GM18519 (cell line): ENCODE results near the gene MAP1S.

ENCODE experiments used
- ATAC-seq: cut with Tn5 transposase; IDR thresholded peaks from one replicate; pipeline ENCODE4 v1.9.1; 2021; ENCODE audit warnings: mild to moderate bottlenecking, moderate library complexity; ENCODE audit not compliant: unreplicated experiment, low FRiP score

Gene MAP1S, protein sequence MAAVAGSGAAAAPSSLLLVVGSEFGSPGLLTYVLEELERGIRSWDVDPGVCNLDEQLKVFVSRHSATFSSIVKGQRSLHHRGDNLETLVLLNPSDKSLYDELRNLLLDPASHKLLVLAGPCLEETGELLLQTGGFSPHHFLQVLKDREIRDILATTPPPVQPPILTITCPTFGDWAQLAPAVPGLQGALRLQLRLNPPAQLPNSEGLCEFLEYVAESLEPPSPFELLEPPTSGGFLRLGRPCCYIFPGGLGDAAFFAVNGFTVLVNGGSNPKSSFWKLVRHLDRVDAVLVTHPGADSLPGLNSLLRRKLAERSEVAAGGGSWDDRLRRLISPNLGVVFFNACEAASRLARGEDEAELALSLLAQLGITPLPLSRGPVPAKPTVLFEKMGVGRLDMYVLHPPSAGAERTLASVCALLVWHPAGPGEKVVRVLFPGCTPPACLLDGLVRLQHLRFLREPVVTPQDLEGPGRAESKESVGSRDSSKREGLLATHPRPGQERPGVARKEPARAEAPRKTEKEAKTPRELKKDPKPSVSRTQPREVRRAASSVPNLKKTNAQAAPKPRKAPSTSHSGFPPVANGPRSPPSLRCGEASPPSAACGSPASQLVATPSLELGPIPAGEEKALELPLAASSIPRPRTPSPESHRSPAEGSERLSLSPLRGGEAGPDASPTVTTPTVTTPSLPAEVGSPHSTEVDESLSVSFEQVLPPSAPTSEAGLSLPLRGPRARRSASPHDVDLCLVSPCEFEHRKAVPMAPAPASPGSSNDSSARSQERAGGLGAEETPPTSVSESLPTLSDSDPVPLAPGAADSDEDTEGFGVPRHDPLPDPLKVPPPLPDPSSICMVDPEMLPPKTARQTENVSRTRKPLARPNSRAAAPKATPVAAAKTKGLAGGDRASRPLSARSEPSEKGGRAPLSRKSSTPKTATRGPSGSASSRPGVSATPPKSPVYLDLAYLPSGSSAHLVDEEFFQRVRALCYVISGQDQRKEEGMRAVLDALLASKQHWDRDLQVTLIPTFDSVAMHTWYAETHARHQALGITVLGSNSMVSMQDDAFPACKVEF

DNA sequence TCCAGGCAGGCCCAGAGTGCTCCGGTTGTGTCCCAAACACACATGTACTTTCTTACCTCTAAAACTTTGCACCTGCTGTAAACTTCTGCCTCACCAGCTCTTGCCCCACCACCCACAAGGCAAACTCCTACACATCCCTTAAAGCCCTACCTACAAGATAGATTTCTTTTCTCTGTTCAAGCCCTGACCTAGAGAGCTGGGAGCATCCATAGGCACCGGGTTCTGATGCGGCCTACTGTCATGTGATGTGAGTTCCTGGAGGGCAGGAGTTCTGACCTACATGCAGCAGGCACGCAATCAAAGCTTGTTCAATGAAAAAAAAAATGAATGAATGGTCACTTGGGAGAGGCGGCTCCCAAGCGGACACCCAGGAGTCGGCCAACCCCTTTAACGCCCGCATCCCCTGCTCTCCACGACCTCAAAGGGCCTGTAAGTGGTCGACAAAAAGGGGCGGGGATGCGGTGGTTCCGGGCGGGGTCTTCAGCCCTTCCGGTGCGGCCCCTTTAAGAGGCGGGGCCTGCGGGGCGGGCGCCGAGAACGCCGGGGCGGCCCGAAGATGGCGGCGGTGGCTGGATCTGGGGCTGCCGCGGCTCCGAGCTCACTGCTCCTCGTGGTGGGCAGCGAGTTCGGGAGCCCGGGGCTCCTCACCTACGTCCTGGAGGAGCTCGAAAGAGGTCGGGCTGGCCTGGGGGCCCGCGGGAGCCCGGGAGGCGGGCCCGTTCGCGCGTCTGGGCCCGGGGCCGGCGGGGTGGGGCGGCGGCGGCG lies at the start of gene MAP1S:
Gene MAP1S (plus strand): TSS at position 534 of the 765 bp plus-strand sequence. CDS start 23 bp downstream, at position 557.
- no peak for ATAC-seq

DNA sequence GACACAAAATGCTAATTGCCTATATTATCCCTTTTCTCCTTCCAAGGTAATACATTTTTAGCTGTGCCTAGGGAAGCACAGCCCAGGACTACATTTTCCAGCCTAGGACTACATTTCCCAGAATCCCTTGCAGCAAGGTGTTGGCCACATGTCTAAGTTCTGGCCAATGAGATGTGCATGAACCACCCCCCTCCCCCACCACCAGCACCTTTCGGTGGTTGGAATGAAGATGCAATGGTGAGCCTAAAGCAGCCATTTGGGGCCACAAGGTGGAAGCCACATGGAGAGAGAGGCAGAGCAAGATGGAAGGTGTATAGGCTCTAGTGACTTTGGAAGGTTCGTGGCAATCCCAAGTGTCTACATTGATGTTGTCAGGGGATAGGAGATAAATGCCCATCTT lies 47.4 kb upstream of the MAP1S start:
- ATAC-seq = no peak

- no peak for ATAC-seq
Observed at GRCh38 chr19:17673937-17674799, 45.1 kb upstream of the MAP1S start.

DNA sequence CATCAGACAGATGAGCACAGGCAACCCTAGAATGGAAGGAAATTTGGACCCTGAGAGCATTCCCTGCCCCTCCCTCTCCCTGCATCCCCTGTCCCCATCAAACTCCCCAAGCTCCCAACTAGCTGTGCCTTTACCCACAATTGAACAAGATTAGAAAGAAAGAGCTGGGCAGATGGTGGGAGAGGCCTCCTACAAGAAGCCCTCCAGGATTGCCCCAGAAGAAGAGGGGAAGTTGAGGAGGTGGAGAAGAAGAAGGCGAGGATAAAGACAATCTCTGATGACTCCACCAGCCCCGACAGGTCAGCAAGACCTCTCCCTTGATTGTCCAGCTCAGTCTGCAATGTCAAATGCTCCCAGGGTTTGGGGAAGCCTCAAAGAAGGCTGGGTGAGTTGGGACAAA lies 43.0 kb upstream of the MAP1S start:
- ATAC-seq = no peak

DNA sequence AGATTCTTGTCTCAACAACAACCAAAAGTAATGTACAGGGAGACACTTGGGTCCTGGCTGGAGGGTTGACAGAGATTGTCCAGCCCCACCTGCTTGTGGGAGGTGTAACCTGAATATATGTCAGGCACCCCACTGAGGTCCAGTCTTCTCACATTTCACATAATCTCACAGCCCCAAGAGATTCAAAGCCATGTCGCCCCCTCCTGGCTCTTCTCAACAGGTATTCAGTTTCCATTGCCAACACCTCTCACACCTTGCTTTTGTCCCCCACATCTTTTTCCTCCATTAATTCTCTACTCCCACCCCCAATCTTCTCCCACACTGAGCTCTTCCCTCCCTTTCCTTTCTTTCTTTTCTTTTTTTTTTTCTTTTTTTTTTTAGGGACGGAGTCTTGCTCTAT lies 42.3 kb upstream of the MAP1S start:
- no peak for ATAC-seq

DNA sequence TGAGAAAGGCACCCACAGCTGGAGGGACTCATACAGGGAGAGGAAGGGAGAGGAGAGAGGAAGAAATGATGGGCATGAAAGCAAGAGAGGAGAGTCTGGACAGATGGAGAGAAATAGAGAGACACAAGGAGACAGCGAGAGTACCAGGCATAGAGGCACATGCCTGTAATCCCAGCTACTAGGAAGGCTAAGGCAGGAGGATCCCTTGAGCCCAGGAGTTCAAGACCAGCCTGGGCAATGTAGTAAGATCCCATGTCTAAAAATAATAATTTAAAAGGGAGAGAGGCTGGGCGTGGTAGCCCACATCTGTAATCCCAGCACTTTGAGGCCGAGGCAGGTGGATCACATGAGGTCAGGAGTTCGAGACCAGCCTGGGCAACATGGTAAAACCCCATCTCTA lies 40.4 kb upstream of the MAP1S start:
- no peak for ATAC-seq

GRCh38 chr19:17679526-17680229 lies 39.6 kb upstream of the MAP1S start:
- no peak for ATAC-seq

- no peak for ATAC-seq
Observed at GRCh38 chr19:17680230-17680722, 39.0 kb upstream of the MAP1S start.

- no peak for ATAC-seq
Observed at GRCh38 chr19:17681505-17682125, 37.7 kb upstream of the MAP1S start.

DNA sequence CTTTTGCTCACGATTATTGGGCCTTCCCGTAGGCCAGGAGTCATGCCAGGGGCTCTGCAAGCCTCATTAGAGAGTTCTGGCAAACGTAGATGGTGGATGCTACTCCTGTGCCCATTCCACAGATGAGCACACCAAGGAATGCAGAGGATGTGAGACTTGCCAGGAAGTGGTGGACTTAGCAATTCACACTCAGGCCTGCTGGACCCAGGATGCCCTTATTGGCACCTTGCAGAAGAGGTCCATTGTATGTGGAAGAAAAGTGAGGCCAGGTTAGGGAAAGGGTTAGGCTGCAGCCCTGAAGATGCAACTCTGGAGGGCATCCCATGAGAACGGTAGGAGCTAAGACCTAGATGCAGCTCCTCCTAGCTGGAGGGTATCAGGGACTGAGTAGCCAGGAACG lies 37.0 kb upstream of the MAP1S start:
- ATAC-seq = no peak

- no peak for ATAC-seq
Observed at GRCh38 chr19:17683078-17683477, 36.2 kb upstream of the MAP1S start.

DNA sequence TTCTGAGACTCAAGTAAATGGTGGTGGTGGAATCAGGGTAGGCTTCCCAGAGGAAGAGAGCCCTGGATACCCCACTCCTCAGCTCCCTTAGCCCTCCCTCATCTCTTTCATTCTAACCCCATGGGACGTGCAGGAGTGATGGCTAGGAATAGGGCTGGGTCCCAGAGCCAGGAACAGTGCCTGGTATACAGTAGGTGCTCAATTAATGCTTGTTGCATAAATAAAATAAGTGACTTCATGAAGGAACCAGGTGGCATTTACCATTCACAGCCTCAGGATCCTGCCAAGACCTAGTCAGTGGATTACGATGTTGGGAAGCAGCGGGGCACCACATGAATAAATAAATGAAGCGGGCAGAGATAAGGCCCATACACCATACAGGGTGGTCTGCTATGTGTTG lies 35.0 kb upstream of the MAP1S start:
- ATAC-seq = no peak

DNA sequence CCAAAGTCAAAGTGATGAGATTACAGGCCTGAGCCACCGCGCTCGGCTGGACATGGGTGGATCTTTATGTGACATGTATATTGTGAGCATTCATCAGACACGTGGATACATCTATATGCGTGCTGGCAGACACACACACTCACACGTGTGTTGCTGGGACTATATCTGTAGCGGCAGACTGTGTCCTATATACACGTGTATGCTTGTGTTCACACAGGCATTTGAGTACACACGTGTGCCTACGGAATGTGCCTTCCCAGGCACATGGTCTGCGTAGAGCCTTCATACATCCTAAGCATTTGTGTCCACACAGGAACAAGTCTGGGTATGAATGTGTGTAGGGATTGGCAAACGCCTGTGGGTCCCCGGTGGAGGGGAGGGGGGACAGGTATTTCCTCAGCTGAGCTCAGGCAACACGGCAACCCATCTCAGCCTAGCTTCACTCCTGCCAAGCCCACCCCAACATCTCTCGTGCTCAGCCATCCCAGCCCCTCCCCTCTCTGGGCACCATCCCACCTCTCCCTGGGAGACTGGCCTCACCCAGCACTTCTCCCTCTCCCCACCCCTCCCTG lies 33.7 kb upstream of the MAP1S start:
- ATAC-seq = no peak

DNA sequence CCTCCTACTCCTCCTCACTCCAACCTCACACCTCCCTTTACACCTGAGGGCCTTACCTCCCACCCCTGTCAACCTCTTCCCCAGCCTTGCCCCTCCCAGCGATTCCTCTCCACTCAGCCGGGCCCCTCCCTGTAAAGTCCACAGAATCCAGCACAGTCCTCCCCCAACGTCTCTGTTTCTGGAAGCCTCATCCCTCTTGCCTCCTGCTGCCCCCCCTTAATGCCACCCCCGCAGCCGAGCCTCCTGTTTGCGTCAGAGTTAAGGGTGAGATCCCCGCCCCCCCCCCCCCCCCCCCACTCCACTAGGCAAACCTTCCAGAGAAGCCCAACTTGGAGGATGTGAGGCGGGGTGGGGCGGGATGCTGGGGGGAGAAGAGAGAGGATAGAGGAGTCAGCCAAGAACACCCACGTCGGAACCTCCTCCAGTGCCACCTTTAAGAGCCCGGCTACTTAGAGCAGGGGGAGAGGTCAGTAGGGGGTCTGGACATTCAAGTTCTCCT lies 33.2 kb upstream of the MAP1S start:
- ATAC-seq = no peak

DNA sequence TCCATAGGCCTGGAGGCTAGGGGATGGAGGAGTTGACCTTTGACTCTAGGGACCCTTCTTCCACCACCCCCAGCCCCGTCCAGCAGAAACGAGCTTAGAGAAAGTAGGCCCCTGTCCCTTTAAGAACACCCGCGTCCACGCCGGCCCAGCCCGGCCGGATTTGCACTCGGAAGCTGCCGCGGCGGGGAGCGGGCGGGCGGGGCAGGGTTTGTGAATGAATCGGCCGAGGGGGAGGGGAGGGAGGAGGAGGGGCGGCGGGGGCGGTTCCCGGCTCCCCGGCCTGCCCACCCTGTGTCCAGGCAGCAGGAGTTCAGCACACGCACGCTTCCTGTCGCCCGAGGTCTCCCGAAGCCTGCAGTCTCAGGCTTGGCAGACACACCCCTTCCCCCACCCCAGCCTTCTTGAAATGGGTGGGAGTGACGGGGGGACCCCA lies 32.7 kb upstream of the MAP1S start:
- ATAC-seq = no peak

DNA sequence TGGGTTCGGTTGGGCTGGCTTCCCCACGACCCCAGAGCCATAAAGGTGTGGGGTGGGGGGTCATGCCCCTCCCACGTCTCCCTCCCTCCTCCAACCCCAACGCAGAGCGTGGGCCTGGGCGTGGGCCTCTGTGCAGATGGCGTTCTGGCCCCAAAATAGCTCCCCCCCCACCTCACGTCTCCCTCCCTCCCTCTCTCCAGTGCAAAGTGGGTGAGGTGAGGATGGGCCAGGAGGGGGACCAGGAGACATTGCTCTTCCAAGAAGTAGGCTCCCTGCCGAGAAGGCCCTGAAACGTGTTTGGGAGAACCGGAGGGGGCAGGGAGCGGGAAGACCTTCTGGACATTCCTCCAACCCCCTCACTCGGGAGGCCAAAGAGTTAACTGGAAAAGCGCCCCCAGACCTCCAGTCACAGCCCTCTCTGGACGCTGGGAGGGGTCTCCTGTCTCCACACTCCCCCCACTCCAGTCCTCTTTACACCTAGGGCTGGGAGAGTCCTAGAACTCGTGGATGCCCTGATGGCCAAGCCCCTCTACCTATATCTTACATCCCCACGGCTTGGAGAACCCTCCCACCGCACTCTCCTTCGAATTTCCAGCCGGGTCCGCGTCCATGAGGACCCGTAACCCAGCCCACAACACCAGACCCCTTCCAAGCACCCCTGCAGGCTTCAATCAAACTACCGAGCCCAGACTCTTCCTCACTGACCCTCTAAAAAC lies 32.0 kb upstream of the MAP1S start:
- no peak for ATAC-seq
